Measurements from ENCODE around the gene DPP10. TPM values are rescaled to one million over a fixed set of nuclear protein-coding genes. Genes with fewer than 3 reads are reported as not detected.

DPP10 gene
- total RNA-seq, 1 donor from 2014 or later: 2.4 TPM

GRCh38 chr2:114609801-114610200 lies 167.4 kb downstream of the DPP10 start:
- Histone ChIP-seq H3K27me3 (ENCODE audit: control insufficient read depth, insufficient read depth, low read length) (no peaks in the 10 kb centered on the region), H3K36me3 (ENCODE audit: control insufficient read depth, insufficient read depth, low read length) (no peaks in the 10 kb centered on the region), H3K4me3 (ENCODE audit: low read depth, low read length) (no peak overlapping the region)
- DNase-seq (ENCODE audit: low read depth): no peak
- no peak for TF ChIP-seq CTCF (IDR thresholded peaks at IDR 0.05; ENCODE audit: insufficient read depth, low read length, poor library complexity, severe bottlenecking)

- no peak for TF ChIP-seq CTCF (IDR thresholded peaks at IDR 0.05; ENCODE audit: insufficient read depth, low read length, poor library complexity, severe bottlenecking)
Measured at GRCh38 chr2:114610677-114611076, 168.2 kb downstream of the DPP10 start.

GRCh38 chr2:114614592-114614991 lies 172.2 kb downstream of the DPP10 start:
- H3K27me3 ChIP-seq (ENCODE audit: control insufficient read depth, insufficient read depth, low read length): no peaks in the 10 kb centered on the region
- no peaks in the 10 kb centered on the region for H3K36me3 ChIP-seq (ENCODE audit: control insufficient read depth, insufficient read depth, low read length)
- no peak for TF ChIP-seq CTCF (IDR thresholded peaks at IDR 0.05; ENCODE audit: insufficient read depth, low read length, poor library complexity, severe bottlenecking)
- no peak overlapping the region for H3K4me3 ChIP-seq (ENCODE audit: low read depth, low read length)
- no peak for DNase-seq (ENCODE audit: low read depth)

More at GRCh38 chr2:114610677-114611076, 168.2 kb downstream of the DPP10 start:
- Histone ChIP-seq H3K27me3 (ENCODE audit: control insufficient read depth, insufficient read depth, low read length) (no peaks in the 10 kb centered on the region), H3K4me3 (ENCODE audit: low read depth, low read length) (no peak overlapping the region), H3K36me3 (ENCODE audit: control insufficient read depth, insufficient read depth, low read length) (no peaks in the 10 kb centered on the region)
- no peak for DNase-seq (ENCODE audit: low read depth)

GRCh38 chr2:114628481-114628880 lies 186.0 kb downstream of the DPP10 start:
- H3K4me3 ChIP-seq (ENCODE audit: low read depth, low read length): no peak overlapping the region
- H3K27me3 ChIP-seq (ENCODE audit: control insufficient read depth, insufficient read depth, low read length): no peaks in the 10 kb centered on the region
- no peaks in the 10 kb centered on the region for H3K36me3 ChIP-seq (ENCODE audit: control insufficient read depth, insufficient read depth, low read length)
- no peak for DNase-seq (ENCODE audit: low read depth)
- TF ChIP-seq CTCF (IDR thresholded peaks at IDR 0.05; ENCODE audit: insufficient read depth, low read length, poor library complexity, severe bottlenecking): no peak

GRCh38 chr2:114631146-114631545 lies 188.7 kb downstream of the DPP10 start:
- Histone ChIP-seq H3K4me3 (ENCODE audit: low read depth, low read length) (no peak overlapping the region), H3K36me3 (ENCODE audit: control insufficient read depth, insufficient read depth, low read length) (no peaks in the 10 kb centered on the region), H3K27me3 (ENCODE audit: control insufficient read depth, insufficient read depth, low read length) (no peaks in the 10 kb centered on the region)
- TF ChIP-seq CTCF (IDR thresholded peaks at IDR 0.05; ENCODE audit: insufficient read depth, low read length, poor library complexity, severe bottlenecking): no peak
- DNase-seq (ENCODE audit: low read depth): no peak

- no peak for TF ChIP-seq CTCF (IDR thresholded peaks at IDR 0.05; ENCODE audit: insufficient read depth, low read length, poor library complexity, severe bottlenecking)
- no peaks in the 10 kb centered on the region for H3K27me3 ChIP-seq (ENCODE audit: control insufficient read depth, insufficient read depth, low read length)
Measured at GRCh38 chr2:114642166-114642770, 199.8 kb downstream of the DPP10 start.

More at GRCh38 chr2:114642166-114642770, 199.8 kb downstream of the DPP10 start:
- H3K4me3 ChIP-seq (ENCODE audit: low read depth, low read length): no peak overlapping the region
- no peak for DNase-seq (ENCODE audit: low read depth)
- H3K36me3 ChIP-seq (ENCODE audit: control insufficient read depth, insufficient read depth, low read length): no peaks in the 10 kb centered on the region
